Activated CD4-positive, alpha-beta T cell treated with anti-CD3 and anti-CD28 coated beads for 4 hours (primary cell): ENCODE data around the gene PLEKHA4.

ENCODE experiments used
- DNase-seq, 2 donors: peaks; one replicate each; pipeline ENCODE4 v3.0.0-alpha.2; 2020

The PLEKHA4 gene

DNA sequence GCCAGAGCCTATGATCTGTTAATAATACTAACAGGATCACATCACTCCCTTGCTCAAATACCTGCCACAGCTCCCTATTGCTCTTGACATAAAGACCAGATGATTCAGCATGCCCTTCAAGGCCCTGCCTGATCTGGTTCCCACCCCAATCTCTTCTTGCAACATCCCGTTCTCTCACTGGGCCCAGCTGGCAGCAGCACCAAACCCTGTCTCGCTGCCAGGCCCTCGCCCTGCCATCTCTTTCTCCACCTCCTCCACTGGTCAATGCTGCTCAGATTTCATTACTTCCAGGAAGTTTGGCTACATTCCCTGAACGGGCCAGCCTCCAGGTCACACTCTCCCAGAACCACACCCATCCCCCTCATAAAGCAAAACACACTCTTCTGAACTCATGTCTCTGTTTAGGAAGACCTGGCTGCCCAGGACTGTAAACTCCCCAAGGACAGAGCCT, 49.0 kb downstream of the PLEKHA4 start:
- no peak for DNase-seq

DNA sequence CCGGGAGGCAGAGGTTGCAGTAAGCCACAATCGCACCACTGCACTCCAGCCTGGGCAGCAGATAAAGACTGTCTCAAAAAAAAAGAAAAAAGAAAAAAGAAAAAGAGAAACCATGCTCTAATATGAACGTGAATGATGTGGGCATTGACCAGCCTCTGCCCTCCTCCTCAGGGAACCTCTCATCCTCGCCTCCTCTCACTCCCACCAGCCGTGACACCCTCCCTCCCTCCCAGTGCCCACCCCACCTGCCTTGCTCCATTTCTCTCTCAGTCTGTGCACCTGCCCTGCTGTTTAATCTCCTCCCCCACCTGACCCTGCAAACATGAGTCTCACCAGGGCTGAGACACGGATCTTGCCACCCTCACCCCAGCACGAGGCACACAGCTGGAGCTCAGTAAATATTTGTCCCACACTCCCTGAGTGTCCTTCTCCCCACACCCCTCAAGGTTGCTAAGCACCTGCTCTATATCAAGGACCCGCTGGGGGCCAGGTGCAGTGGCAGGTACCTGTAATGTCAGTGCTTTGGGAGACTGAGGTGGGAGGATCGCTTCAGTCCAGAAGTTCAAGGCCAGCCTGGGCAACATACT, 50.1 kb downstream of the PLEKHA4 start:
- DNase-seq, result no peak

DNA sequence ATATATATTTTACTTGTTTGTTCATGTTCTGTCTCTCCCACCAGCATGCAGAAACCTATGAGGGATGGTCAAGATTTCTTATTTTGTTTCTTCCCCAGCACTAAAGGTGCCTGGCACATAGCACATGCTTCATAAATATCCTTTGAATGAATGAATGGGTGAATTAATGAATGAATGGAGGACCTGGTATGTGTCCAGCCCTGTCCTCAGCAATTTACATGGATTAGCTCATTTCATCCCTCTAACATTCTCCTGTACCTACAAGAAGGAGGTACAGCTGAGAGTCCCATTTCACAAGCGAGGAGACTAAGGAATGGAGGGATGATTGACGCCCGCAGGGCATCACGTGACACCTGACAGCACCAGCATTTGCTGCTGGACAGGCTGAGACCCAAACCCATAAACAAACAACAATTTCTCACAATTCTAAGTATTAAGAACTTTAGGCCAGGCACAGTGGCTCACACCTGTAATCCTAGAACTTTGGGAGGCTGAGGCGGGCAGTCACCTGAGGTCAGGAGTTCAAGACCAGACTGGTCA, 50.8 kb downstream of the PLEKHA4 start:
- DNase-seq, result no peak

DNA sequence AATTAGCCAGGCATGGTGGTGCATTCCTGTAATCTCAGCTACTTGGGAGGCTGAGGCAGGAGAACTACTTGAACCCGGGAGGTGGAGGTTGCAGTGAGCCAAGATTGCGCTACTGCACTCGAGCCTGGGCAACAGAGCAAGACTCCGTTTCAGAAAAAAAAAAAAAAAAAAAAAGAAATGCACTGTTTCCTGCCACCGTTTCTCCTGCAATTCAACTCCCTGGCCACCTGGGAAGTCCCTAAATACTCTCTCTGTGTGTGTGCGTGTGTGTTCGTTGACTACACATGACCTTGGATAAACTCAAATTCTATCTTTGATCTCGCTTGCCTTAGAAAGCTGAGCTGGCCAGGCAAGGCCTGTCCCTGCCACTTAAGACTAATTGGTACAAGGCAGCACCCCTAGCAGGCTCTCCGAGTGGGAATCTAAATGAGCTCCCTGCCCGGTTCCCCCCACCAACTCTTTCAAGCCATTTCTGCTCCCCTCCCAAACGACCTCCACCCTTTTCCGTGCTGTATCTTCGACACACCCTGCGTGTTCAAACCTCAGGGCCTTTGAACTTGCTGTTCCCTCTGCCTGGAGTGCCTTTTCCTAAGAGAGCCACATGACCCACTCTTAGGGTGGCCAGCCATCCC, 52.4 kb downstream of the PLEKHA4 start:
- DNase-seq, result no peak

DNA sequence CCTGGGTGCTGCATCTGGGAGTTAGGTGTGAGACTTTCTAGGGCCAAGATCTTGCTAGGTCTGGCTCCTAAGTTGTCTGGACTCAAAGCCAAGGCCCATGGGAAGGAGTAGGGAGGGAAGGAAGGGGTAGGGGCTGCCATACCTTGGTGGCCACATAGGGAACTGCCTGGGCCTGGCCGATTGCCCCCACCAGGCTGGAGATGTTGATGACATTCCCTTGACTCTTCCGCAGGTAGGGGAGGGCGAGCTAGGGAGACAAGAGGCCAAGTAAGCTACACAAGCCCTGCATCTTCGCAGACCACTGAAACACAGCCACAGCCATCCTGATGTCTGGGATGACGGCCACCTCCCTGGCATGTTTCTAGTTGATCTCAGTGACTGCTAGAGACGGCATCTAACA, 53.5 kb downstream of the PLEKHA4 start:
- no peak for DNase-seq

DNA sequence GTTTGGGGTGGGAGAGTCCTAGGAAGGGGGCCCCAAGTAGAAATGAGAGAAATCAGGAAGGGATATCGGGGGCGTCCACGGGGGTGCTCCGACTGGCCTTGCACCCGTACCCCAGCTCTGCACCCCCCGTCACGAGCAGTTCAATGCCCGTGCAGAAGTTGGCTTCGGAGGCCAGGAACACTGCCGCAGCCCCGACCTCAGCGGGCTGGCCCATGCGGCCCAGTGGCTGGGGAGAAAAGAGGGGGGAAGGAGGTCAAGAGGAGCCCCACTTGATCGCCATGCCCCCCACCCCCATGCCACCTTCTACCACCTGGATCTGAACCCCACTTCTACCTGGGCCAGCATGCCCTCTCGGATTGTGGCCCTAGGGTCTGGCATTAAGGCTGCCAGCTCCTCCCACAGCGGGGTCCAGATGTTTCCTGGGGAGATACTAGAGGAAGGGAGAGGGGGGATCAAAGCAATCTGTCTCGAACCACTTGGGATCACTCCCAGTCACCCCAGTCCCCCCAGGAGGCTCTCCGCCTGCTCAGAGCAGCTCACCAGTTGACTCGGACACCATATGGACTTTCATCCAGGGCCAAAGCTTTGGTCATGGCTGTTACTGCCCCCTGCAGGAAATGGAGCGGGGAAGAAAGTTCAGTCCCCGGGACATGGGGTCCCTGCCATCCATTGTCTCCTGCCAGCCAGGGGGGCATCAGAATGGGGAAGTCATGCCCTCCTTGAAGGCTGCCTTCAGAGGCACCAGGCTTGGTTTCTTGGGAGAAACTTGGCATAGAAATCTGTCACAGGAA, 55.1 kb downstream of the PLEKHA4 start:
- DNase-seq, result no peak

DNA sequence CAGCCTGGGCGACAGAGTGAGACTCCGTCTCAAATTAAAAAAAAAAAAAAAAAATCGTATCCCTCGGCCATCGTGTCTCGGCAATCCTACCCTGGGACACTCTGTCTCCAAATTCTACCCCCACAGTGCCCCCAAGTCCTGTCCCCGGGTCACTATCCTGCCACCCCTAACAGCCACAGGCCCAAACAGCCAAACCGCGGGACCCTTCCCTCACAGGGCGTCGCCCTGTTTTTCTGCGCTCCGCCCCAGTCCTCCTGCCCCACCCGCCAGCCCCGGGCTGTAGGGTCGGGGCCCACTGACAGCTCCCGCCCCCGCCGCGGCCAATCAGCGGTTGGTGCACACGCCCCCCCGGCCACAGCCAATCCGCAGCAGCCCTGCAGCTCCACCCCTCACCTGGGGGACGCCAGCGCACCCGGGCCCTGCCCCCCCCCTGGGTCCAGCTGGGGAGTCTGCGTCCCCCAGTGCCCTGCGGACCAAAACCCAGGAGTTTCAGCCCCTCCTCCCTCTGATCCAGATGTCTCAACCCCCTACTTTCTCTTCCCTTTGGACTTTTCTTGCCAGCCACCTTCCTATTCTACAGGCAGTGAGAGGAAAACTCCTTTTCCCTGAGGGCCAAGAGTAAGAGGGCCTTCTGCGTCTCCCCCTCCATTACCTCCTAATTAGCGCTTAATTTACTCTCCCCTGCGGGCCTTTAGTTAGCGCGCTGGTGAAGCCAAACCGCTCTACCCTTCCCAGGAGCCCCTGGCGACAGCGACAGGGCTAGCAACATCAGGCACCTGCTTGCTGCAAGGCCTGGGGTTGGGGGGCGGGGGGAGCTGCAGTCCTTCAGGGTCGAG, 56.1 kb downstream of the PLEKHA4 start:
- peak; percentile 47 to 51 for DNase-seq

DNA sequence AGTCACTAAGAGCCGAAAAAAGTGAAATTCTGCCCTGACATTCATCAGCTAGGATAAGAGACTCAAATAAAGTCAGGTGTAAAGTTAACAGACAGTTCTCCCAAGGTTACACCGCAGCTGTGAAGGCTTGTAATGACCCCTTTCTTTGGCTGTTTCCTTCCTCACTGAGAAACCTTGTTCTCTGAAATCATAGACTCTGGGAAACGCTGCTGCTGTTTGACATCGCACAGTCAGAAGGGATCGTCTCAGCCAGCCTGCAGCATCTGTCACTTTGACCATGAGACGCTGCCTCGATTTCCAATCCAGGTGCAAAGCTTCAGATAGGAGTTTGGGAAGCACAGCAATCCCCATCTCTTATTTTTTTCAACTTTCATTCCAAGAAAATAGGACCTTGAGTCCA, 58.3 kb downstream of the PLEKHA4 start:
- no peak for DNase-seq

DNA sequence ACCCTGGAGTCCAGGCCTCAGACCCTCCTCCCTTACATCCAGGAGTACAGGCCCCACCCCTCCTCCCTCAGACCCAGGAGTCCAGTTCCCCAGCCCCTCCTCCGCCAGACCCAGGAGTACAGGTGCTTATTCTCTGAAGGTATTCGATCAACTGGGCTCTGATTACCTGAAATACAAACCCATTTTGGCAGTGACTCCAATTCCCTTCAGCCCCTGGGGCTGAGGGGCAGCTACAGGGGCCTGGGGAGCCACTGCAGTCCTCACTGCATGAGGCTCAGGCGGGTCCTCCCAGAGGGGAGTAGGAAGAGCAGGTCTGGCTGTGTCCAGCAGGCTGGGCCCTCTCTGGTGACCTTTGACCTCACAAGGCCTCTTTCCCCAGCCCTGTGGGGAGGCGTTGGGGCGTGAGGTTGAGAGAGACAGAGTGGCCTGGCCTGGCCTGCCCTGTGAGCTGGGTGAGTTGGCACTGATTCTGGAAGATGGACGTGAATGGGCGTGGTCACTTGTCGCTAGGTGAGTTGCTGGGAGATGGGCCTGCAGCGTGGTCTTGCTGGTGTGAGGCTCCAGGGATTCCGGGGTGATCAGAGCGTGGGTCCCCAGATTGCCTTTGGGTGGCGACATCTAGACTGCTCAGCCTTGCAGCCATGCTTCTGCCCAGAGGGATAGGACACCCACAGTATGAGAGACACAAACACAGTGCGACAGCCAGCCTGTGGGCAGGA, 60.7 kb downstream of the PLEKHA4 start:
- no peak for DNase-seq

DNA sequence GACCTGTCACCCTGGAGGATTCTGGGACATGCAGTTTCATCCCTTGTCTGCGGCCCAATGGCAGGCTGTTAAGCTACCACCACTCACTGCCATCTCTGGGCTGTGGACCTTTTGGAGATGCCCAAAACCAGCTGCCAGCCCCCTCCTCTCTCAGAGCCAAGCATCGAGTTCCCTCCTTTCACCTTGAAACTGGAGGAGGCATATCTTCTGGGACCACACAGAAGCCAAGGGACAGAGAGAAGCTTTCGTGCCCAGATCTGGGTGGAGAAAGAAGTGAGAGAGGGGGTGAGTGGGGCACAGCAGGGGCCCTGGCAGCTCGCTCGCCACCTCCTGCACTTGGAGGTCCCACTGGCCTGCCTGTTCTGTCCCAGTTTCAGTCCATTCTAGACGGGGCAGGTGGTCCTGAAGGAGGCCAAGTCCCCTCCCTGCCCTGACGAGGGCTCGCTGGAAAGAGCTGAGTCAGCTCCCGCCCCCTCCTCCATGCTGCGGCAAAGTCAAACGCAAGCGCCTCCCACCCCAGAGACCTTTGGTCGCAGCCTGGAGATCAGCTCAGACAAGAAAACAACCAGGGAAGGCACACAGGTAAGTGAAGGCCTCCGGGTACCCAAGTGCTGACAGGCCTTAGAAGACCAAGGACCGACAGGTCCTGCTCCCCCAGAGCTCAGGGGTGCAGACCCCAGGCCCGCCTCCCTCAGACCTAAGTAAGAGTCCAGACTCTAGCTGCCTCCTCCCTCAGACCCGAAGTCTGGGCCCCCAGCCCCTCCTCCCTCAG, 61.4 kb downstream of the PLEKHA4 start:
- no peak for DNase-seq

DNA sequence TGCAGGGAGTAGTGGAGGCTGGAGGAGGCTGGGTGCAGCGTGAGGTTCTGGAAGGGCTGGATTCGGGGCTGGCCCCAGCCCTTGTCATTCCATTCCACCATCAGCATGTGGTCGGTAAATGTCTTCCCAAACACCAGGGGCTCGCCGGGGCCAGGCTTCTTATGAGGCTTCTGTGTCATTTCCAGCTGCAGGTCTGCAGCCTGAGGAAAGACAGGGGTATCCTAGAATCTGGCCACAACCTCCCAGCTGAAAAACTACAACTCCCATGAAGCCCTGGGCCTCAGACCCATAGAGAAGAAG, 61.9 kb downstream of the PLEKHA4 start:
- peak; percentile 26 to 42 for DNase-seq

DNA sequence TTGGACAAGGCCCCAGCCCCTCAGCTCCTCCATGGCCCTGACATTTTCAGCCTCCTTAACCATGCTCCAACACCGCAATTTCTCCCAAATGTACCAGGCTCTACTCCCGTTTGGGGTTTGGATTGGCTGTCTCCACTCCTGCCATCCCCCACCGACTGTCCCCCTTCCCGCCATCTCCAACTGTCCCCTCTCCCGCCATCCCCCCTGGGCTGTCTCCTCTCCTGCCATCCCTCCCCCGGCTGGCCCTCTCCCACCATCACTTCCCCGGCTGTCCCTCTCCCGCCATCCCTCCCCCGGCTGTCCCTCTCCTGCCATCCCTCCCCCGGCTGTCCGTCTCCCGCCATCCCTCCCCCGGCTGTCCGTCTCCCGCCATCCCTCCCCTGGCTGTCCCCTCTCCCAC, 63.0 kb downstream of the PLEKHA4 start:
- no peak for DNase-seq

DNA sequence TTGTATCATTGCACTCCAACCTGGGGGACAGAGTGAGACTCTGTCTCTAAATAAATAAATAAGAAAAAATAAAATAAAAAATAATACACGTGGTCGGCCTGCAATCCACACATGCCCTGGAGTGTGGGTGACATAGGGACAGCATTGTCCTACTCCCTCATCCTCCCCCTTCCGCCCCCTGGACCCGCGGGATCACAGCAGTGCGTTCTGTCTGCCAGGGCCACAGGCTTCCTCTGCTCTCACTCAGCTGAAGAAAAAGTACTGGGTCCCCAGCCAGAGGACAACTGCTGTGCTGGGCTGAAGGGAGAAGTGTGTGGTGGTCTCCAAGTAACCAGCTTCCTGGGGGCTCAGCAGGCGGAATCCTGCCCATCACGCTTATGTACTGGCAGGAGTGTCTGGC, 63.9 kb downstream of the PLEKHA4 start:
- DNase-seq, result no peak

DNA sequence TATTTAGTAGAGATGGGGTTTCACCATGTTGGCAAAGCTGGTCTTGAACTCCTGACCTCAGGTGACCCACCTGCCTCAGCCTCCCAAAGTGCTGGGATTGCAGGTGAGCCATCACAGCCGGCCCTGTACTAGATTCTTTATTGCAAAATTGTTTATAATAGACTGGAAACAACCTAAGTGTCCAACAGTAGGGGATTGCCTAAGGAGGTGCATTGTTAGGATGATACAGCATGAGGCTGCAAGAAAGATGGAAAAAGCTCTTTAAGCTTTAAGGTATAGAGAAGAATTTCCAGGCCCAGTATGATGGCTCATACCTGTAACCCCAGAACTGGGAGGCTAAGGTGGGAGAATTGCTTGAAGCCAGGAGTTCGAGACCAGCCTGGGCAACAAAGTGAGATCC, 65.8 kb downstream of the PLEKHA4 start:
- no peak for DNase-seq

DNA sequence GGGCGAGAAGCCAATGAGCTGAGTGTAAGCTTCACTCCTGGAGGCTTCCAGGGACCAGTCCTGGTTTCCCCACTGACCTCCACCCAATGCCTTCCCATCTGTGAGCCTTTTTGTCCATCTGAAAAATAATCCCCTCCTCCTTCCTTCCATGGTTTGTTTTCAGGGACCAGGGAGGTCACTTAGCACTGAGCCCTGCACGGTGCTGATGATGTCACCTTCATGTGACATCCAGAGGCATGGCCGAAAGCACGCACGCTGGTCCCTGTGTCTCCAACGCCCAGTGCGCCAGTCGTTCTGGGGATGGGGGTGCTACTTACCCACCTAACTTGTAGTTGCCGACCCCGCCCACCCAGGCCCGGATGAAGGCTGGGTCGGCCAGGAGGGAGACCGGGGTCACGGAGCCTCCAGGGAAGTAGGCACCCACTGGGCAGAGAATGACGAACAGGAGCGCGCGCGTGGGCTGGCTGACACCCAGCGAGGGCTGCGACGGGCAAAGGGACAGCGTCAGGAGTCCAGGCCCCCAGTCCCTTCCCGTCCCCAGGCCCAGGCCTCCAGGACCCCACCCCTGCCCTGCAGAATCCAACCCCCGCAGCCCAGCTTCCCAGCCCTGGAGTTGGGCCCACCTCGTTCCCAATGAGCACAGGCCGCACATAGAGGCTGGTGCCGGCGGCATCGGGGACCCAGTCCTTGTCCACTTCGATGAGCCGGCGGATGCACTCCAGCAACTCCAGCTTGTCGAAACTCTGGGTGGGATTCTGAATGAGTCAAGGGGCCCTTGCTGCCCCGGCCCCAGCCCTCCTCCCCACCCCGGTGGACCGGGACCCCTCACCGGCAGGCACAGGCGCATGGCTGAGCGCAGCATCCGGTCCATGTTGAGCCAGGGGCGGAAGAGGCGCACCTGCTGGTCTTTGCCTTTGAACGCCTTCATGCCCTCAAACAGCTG, 68.8 kb downstream of the PLEKHA4 start:
- no peak for DNase-seq

DNA sequence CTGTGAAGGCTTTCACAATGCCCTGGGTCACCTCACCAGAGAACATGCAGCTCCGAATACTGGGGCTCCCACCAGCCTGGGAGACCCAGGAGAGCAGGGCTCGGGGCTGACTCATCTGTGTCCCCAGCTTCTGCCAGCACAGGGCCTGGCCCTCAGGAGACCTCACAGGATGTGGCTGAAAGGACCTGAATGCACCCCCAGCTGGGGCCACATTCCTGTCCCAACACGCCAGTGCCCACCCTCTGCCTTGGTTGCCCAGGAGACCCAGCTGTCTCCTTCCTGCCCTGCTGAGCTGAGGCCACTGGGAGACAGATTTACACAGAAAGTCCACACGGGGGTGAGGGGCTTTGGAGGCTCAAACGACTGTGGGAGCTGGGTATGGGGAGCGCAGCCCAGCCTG, 69.5 kb downstream of the PLEKHA4 start:
- no peak for DNase-seq

DNA sequence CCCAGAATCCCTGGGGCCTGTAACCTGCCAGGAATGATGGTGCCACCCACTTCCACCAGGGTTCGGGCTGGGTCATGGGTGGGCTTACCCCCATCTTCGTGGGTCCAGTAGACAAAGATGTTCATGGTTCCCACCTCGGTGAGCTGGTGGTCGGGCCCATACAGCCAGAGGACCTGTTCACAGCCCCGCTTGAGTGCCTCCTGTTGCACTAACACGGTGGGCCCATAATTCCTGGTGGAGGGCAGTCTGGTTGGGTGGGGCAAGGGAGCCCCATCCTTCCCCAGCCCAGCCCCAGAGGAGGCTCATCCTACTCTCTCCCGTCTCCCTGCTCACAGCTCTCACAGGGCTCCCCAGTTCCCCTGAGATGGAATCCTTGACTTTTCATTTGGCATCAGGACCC, 71.3 kb downstream of the PLEKHA4 start:
- no peak for DNase-seq

DNA sequence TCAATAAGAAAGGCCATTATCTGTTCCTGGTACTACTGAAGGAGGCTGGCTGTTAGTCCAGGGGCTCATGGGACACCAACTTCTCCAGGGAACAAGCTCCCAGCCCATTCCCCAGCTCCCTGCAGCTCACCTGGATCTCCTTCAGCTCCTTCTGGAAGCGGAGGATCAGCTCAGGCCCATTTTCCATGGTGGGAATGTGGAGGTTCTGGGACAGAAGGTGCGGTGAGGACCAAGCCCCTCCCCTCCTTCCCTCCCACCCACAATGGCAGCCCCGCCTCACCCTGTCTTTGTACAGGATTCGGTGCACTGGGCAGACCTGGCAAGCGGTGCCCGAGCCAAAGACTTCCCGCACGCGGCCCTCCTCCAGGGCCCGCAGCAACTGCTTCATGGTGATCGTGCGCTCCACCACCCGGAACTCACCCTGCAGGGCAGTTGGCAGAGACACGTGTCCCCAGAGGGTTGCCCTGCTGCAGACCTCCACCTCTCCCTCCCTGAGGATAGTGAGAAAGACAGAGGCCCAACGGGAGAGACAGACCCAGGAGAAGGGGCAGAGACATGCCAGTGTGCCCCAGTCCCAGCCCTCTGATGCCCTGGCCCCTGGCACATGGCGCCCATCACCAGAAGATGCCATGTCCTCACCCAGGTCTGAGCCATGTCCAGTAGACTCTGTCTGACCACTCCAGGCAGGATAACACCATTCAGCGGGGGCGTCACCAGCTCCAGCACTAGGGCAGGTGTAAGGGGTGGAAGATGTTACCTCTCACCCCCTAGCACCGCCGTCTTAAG, 71.9 kb downstream of the PLEKHA4 start:
- no peak for DNase-seq

DNA sequence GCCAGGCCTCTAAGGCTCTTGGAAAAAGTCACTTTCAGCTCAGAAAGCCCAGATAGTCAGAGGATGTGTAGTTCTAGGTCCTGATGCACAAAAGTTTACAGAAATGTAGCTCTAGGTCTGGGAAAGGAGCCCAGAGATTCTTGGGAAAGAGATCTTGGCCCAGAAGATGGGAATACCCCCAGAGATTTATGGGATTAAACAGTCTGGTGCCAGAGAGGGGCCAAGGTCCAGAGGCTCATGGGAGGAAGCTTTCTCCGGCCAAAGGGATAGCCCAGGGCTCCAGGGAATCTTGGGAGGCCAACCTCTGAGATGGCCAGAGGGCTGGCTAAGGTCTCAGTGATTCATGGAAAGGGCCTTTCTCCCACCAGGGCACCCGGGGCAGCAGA, 72.7 kb downstream of the PLEKHA4 start:
- no peak for DNase-seq
